Fibroblast of the aortic adventitia (primary cell): ENCODE data around the gene ZMYND11. TPM values are rescaled to one million over a fixed set of nuclear protein-coding genes. Genes with fewer than 3 reads are reported as not detected.

Experiments used
- DNase-seq: peaks from one replicate; pipeline ENCODE4 v3.0.0-alpha.2; 2010; ENCODE audit warnings: low read depth
- H3K4me3 ChIP-seq: 2 replicates; pipeline ENCODE4 v1.5.1; 2011; ENCODE audit warnings: low read depth, mild to moderate bottlenecking, control low read depth, low read length, moderate library complexity
- CTCF ChIP-seq: IDR thresholded peaks from 2 replicates; pipeline ENCODE4 v1.5.1; 2011; ENCODE audit warnings: mild to moderate bottlenecking, low read length, control low read depth, inconsistent platforms; ENCODE audit not compliant: insufficient read depth
- total RNA-seq: library from RNA; depleted of rRNA; stranded (reverse); fragments of >200 nt; gene quantifications from 2 replicates; pipeline ENCODE4 v1.2.3, GENCODE V29; 2012; ENCODE audit warnings: low replicate concordance

Gene ZMYND11
- total RNA-seq, 1 donor = 71.5 TPM

- peak; percentile 43 for DNase-seq
- no peak overlapping the region for H3K4me3 ChIP-seq
- TF ChIP-seq CTCF = no peak
Measured at GRCh38 chr10:129810-130209, 5.4 kb upstream of the ZMYND11 start.

- DNase-seq = peak; percentile 77
- no peak for TF ChIP-seq CTCF
- peak overlapping the region; percentile 77 for H3K4me3 ChIP-seq
Measured at GRCh38 chr10:132946-133898, 2.0 kb upstream of the ZMYND11 start.

GRCh38 chr10:134247-135131 lies 766 bp upstream of the ZMYND11 start:
- TF ChIP-seq CTCF = peak; percentile 2
- DNase-seq = peak; percentile 35
- H3K4me3 ChIP-seq = peak overlapping the region; percentile 77

DNA sequence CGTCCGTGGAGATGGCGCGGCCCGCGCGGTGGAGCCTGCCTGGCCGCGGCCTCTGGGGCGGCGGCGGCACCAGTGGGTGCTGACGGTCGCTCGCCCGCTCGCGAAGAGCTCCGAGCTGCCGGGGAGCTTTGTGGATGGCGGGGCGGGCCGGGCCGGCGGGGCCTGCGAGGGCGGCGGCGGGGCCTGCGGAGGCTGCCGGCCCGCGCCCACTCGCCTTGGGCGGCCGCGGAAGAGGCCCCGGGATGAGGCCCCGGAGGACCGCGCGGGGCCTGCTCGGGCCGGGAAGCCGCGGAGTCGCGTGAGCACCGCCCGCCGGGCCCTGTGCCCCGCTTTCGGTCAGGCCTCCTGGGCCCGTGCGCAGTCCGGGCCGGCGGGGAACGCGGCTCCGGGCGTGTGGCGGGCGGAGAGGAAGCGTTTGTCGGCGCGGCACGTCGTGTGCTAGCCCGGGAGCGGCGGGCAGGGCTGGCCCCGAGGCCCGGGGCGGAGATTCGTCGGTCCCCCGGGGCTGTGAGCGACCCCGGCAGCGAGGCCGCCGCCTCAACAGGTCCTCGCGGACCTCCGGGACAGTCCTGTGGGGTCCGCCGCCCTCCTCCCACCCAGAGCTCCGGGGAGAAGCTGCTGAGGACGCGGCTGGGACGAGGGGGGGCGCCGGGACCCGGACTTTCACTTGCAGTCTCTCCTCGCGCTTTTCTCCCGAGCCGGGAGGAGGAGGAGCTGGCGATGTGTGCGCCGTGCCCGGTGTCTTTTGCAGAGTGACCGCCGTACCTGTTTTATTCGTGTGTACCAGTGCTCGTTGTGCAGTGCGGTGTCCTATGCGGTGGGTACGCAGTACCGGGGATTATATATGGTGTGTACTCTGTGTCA lies 578 bp downstream of the ZMYND11 start:
- peak overlapping the region; percentile 77 for H3K4me3 ChIP-seq
- peak; percentile 48 for DNase-seq
- TF ChIP-seq CTCF = no peak

DNA sequence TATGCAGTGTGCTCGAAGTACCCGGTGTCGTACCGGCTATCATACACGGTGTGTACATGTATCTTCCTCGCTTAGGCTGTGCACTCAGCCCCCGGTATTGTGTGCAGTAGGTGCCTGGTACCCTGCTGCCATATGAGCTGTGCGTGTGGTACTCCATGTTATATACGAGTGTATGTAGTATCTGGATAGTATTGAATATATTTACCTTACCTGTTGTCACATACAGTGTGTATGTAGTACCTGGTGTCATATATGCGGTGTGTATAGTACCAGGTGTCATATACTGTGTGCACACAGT lies 1.2 kb downstream of the ZMYND11 start:
- no peak for TF ChIP-seq CTCF
- peak overlapping the region; percentile 77 for H3K4me3 ChIP-seq
- DNase-seq = no peak

DNA sequence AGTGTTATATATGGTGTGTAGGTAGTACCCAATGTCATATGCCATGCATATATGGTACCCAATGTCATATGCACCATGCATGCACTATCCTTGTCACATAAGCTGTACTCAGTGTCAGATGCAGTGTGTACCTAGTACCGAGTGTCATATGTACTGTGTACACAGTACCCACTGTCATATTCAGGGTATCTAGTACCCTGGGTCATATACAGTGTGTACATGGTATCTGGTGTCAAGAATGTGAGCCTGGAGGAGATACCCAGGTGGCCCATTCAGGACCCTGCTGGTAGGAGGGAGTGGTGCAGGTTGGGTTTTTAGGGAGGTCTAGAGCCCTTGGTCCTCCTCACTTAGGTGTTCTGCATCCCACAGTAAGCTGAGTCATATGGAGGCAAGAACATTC lies 1.8 kb downstream of the ZMYND11 start:
- peak; percentile 67 for TF ChIP-seq CTCF
- peak overlapping the region; percentile 77 for H3K4me3 ChIP-seq
- peak; percentile 19 for DNase-seq
